ENCODE measurements around the gene USP2.

USP2 gene

DNA sequence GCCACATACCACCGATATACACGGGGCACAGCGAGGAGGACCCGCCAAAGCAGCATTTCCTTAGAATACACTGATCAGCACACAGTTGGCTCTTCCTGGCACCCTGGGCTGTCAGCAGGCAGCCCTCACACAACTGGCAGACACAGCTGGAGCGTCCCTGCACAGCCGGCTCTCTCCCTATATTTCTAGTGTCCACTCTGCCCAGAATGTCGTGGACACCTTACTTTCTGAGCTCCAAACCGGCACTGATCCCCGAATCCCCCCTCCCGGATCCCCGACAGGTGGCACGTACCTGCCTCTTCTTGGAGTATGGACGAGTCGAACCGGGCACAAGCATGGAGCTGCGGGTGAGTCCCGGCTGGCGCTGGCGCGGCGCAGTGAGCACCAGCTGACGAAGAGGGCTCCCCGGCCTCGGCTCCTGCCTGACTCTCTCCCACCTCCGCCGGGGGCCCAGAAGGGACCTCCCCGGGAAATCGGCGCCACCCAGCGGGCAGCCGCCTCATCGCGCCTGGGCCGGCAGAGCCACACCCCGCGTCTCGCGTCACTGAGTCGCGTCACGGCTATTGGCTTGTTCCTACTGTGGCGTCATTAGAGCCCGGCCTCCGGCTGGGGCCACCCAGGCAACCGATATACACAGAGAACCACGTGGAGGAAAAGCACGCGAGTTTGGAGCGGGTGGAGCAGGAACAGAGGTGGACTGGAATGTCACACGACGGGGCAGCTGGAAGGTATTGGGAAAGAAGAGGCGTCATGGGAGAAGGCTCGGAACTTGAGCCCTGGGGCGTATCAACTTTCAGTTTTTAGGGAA, at the start of gene USP2:
Gene USP2, minus strand, starts transcription at position 510 of the 808 bp plus-strand sequence. CDS start 8,210 bp downstream, outside the sequence.
- peak; percentile 98 for DNase-seq

DNA sequence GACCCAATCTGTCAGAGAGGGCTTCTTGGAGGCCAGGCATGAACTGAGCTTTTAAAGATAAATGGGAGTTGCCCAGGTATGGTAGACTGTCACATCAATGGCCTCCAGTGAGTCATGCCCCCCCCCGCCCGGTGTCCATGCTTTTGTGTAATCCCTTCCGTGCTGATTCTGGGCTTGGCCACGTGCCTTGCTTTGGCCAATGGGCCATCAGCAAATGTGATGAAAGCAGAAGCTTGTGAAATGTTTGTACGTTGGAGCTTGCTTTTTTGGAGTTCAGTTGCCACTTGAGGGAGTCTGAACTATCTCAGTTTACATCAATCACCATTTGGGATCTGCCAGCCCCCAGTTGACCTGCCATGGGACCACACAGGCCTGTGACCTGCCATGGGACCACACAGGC, 45.8 kb upstream of the USP2 start:
- DNase-seq: no peak

- DNase-seq: no peak
These were observed 44.7 kb upstream of the USP2 start for GRCh38 chr11:119426142-119426541.

- DNase-seq: no peak
These were observed 43.3 kb upstream of the USP2 start for GRCh38 chr11:119424775-119425174.

DNA sequence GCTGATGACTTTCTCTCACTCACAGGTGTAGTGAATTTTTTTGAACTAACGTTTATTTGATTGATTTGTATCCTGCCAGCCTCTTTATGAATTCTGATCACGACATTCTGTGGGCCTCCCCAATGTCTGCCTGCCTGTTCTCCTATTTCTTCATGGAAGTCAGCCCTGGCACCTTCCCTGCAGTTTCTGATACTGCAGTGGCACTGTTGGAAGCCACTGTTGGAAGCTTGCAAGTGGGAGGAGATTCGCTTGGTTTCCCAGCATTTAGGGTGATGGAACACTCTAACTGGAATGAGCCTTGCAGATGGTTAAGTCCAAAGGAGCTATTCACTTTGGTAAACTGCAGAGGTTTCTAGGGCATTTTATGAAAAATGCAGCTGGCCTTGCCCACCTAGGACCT, 42.8 kb upstream of the USP2 start:
- no peak for DNase-seq

GRCh38 chr11:119423509-119424254, 42.2 kb upstream of the USP2 start:
- DNase-seq: no peak

GRCh38 chr11:119422809-119423508, 41.5 kb upstream of the USP2 start, which contains the start of gene THY1:
TSS of gene THY1 (minus strand) at chr11:119423172. CDS start at chr11:119420905, 2,267 bp downstream.
- no peak for DNase-seq

DNA sequence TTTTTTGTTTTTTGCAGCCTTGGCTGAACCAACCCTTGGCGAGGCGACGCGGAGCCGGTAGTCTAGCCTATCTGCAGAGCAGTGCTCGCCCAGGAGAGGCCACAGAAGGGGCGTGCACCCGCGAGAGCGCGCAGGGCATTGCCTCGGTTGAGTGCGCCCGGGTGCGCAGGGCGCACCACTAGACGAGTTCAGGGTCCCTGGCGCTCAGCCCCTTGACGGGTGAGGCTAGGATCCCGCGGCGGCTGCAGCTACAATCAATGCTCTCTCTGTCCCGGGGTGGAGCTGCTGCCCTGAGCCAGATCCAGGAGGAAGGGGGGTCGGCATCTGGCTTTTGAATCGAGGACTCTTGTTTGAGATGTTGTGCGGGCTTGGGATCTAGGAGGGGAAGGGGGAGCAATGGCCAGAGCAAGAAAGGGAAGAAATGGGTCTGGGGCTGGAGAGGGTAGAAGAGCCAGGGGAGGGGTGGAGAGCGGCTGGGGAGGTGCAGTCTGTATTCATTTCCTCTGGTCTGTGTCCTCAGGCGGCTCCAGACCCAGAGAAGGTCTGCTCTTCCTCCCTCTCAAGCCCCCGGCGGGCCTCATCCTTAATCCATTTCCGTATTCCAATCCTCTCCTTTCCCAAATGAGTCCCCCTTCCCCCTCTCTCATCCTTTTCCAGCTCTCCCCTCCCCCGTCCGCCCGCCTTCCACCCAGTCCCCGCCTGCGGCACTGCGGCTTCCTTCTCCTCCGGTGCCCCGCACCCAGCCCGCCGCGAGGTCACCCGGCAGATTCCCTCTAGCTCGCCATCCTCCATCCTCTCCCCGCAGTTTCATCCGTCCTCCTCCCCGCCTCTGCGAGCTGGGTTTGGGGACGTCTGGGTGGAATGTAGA, 40.7 kb upstream of the USP2 start:
- peak; percentile 21 for DNase-seq

DNA sequence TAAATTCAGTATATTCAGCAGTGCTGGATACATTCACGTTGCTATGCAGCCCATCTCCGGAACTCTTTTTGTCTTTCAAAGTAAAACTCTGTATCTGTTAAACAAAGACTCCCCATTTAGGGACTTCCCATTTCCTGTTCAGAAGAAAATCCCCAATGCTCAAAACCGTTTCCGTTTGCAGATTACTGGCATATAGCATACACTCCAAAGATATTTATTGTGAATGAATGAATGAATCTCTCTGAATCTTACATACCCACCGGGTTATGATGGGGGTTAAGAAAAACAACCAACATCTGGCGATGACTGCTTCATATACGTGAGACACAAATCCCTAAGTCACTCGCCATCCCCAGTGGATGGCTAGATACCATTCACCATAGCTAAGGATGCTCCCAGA, 39.9 kb upstream of the USP2 start:
- no peak for DNase-seq

GRCh38 chr11:119420631-119421030, 39.1 kb upstream of the USP2 start:
- no peak for DNase-seq

GRCh38 chr11:119419834-119420492, 38.5 kb upstream of the USP2 start:
- DNase-seq: no peak

- no peak for DNase-seq
These were observed 37.8 kb upstream of the USP2 start for GRCh38 chr11:119419246-119419645.

DNA sequence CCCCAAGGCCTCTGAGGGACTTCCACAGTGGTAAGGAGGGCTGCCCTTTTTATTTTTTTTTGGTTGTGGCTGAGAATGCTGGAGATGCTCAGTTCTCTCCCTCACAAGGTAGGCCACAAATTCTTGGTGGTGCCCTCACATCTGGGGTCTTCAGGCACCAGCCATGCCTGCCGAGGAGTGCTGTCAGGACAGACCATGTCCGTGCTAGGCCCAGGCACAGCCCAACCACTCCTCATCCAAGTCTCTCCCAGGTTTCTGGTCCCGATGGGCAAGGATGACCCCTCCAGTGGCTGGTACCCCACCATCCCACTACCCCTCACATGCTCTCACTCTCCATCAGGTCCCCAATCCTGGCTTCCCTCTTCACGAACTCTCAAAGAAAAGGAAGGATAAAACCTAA, 37.3 kb upstream of the USP2 start:
- DNase-seq: no peak

DNA sequence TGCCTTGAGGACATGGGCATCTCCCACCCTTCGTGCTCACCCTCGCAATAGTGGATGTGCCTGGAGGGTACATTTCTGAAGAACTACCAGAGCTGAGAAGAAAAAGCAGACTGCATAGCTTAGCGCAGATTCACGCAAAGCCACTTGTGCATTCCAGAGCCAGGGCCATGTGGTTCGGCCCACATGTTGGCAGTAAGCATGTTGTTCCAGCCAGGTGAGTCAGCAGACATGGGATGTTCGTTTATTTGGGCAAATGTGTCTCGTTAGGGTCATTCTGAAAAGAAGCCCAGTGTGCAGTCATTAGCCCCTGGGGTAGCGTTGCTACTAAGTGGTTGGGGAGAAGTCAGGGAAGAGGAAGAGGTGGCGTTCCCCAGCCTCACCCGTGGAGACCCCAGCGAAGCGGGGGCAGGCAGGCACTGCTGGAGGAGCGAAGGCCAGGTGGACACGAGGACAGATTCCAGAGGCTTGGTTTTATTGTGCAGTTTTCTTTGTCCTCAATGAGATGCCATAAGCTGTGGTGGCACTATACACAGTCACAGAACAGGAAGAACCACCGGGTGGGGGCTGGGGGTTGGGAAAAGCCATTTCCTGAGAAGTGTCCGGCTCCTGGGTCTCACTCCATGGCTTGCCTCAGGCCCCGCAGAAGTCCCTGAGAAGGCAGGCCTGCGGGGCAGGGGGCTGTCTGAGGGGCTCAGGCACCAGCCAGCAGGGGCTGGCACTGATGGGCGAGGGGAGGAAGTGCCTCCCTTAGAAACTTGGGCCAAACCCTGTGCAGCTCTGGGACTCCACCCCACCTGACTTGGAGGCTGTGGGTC, 36.4 kb upstream of the USP2 start:
- DNase-seq: no peak

GRCh38 chr11:119416606-119417580, 35.4 kb upstream of the USP2 start:
- no peak for DNase-seq

DNA sequence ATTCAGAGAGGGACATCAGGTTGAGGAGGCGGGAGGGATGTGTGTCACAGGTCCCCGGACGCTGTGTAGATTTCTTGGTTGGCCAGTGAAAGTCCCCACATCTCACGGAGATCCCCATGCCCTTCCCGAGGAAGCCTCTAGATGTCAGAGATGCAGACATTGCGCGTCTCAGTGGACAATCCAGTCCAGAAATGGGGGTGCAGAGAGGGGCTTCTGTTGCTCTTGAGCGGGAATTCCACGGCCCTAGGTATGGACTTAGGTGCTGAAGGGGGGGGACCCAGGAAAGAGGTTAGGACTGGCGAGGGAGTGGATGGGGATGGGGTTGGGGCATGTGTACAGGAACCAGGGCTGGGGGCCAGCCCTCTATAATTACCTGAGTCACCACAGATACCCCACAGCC, 34.5 kb upstream of the USP2 start:
- DNase-seq: no peak

DNA sequence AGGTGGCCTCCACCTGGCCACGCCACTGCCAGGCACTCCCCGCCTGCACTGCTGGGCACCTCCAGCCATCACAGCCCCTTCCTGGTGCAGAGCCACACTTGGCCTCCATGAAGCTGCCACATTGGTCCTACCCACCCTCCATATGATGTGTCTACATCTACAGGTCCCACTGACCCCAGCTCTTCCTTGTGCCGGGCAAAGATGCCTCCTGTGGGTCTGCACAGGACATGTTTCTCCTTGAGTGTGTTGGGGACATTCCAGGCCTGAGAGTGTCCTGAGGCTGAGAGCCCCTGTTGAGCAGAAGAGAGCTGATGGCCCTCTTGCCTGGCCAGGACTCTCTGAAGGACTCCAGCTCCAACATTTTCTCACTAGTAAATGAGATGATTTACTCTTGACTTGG, 34.0 kb upstream of the USP2 start:
- DNase-seq: no peak

- DNase-seq: no peak
These were observed 33.2 kb upstream of the USP2 start for GRCh38 chr11:119414734-119415133.

- DNase-seq: no peak
These were observed 32.8 kb upstream of the USP2 start for GRCh38 chr11:119414321-119414720.

DNA sequence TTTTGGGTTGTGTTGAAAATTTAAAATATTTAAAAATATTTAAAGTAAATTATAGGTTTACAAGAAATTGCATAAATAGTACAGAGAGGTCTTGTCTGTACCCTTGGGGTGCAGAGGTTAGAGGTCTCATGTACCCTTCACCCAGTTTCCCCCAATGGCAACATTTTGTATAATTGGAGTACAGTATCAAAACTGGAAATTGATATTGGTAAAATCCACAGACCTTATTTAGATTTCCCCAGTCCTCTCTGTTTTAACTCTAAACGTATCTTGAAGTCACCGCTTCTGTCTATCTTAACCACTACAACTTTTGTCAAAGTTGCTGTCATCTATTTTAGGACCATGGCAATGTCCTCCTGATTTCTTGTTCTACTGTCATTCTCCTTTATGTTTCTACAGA, 30.6 kb upstream of the USP2 start:
- no peak for DNase-seq
